Activated CD4-positive, alpha-beta T cell treated with anti-CD3 and anti-CD28 coated beads, Interleukin-2, amount 50 U/mL, for 24 hours (primary cell): Measurements from ENCODE around the gene DYNLT5.
"Not testable (repeated sequence)": the region's sequence is repeated elsewhere in the genome, so short reads cannot be mapped to it uniquely, and the experiment has no call there.

Source experiments
- DNase-seq, 2 donors: peaks; one replicate each; pipeline ENCODE4 v3.0.0-alpha.2; 2020; ENCODE audit warnings: low read depth in 1 of 2, low spot score in 1 of 2

Gene DYNLT5

GRCh38 chr1:66785800-66786199, 33.5 kb downstream of the DYNLT5 start:
- DNase-seq: not testable (repeated sequence)

GRCh38 chr1:66787641-66788040, 35.4 kb downstream of the DYNLT5 start:
- DNase-seq: no peak

GRCh38 chr1:66788231-66788939, 36.1 kb downstream of the DYNLT5 start:
- DNase-seq: peak; percentile 6 to 62

GRCh38 chr1:66791621-66792610, 39.7 kb downstream of the DYNLT5 start:
- DNase-seq: no peak

GRCh38 chr1:66795839-66796238, 43.6 kb downstream of the DYNLT5 start:
- not testable (repeated sequence) for DNase-seq

GRCh38 chr1:66809245-66809644, 57.0 kb downstream of the DYNLT5 start:
- DNase-seq: no peak

GRCh38 chr1:66809736-66810326, 57.6 kb downstream of the DYNLT5 start:
- DNase-seq: no peak

GRCh38 chr1:66824771-66825170, 72.5 kb downstream of the DYNLT5 start:
- DNase-seq: no peak
